Activated naive CD8-positive, alpha-beta T cell treated with anti-CD3 and anti-CD28 coated beads, Interleukin-2, amount 10 ng/mL, durations not matched to agents 7 days and 5 days (primary cell): Measurements from ENCODE around the gene PROCA1. TPM values are rescaled to one million over a fixed set of nuclear protein-coding genes. Genes with fewer than 3 reads are reported as not detected.
"Not testable (repeated sequence)": the region's sequence is repeated elsewhere in the genome, so short reads cannot be mapped to it uniquely, and the experiment has no call there.

Source experiments
- ATAC-seq: fragments of 150-1000 bp; cut with Tn5 transposase; one replicate; pipeline ENCODE4 v1.10.0; 2021; ENCODE audit warnings: low read depth, moderate library complexity
- POLR2A ChIA-PET: fragments of 350-600 bp; sonication (Branson Sonifier 250); formaldehyde crosslinking; loops from one replicate; lab custom pipeline; 2021; ENCODE audit warnings: antibody characterized with exemption; lab: Charles Lee
- DNase-seq: peaks from one replicate; pipeline ENCODE4 v3.0.0; 2021
- H3K27ac Mint-ChIP-seq: one replicate; pipeline ENCODE4 v1.8.0; 2022; ENCODE audit warnings: mild to moderate bottlenecking, mixed read lengths
- H3K27me3 Mint-ChIP-seq: one replicate; pipeline ENCODE4 v1.8.0; 2022; ENCODE audit warnings: mild to moderate bottlenecking, moderate library complexity, mixed read lengths
- H3K36me3 Mint-ChIP-seq: one replicate; pipeline ENCODE4 v1.8.0; 2021; ENCODE audit warnings: mild to moderate bottlenecking, mixed read lengths
- H3K4me1 Mint-ChIP-seq: one replicate; pipeline ENCODE4 v1.8.0; 2021; ENCODE audit warnings: mixed read lengths
- H3K4me3 Mint-ChIP-seq: one replicate; pipeline ENCODE4 v1.8.0; 2022; ENCODE audit warnings: mild to moderate bottlenecking, moderate library complexity, mixed read lengths
- H3K9me3 Mint-ChIP-seq: one replicate; pipeline ENCODE4 v1.8.0; 2021; ENCODE audit warnings: mixed read lengths
- total RNA-seq, 2 experiments: library from RNA; stranded (reverse); gene quantifications; one replicate each; pipeline ENCODE4 v1.2.3, GENCODE V29; 2021

The PROCA1 gene
- total RNA-seq, 2 experiments from 2014 or later, result 12.0 to 12.1 TPM

DNA sequence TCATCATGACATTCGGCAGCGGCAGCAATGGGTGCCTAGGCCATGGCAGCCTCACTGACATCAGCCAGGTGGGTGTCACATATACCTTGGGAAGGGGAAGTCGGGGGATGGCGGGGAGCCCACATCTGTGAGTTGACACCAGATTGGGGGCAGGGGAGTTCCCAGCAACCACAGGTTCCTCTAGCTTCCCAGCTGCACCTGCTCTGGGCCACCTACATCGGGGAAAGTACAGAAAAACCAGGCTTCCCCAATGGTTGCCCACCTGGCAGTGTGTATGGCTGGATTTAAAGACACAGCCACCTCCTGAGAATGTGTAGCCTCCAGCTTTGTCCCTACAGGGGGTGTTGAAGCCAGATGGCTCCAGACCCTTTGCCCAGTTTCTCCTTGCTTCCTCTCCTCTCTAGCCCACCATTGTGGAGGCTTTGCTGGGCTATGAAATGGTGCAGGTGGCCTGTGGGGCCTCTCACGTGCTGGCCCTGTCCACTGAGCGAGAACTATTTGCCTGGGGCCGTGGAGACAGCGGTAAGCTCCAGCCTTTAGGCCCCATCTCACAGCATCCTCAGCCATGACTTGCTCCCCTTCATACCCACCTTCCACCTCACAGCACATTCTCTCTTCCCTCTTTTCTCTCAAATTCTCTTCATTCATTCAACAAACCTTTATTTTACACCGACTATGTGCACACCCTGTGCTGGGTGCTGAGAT is 27.1 kb upstream of the PROCA1 start:
- Mint-ChIP-seq H3K4me1 (peaks cover 19% of the 10 kb centered on the region), H3K36me3 (peaks cover 18% of the 10 kb centered on the region), H3K4me3 (peak overlapping the region; percentile 1), H3K27me3 (no peaks in the 10 kb centered on the region), H3K9me3 (no peaks in the 10 kb centered on the region), H3K27ac (peak overlapping the region; percentile 83)
- no peak for DNase-seq
- peak; percentile 12 for ATAC-seq
- POLR2A ChIA-PET, result interaction anchor here (1.3 to 3.6 kb wide), 2 partner anchors 10 to 12 kb away, joined by 4 to 19 read pairs; partner anchors contain the start of genes NEK8 and TLCD1

DNA sequence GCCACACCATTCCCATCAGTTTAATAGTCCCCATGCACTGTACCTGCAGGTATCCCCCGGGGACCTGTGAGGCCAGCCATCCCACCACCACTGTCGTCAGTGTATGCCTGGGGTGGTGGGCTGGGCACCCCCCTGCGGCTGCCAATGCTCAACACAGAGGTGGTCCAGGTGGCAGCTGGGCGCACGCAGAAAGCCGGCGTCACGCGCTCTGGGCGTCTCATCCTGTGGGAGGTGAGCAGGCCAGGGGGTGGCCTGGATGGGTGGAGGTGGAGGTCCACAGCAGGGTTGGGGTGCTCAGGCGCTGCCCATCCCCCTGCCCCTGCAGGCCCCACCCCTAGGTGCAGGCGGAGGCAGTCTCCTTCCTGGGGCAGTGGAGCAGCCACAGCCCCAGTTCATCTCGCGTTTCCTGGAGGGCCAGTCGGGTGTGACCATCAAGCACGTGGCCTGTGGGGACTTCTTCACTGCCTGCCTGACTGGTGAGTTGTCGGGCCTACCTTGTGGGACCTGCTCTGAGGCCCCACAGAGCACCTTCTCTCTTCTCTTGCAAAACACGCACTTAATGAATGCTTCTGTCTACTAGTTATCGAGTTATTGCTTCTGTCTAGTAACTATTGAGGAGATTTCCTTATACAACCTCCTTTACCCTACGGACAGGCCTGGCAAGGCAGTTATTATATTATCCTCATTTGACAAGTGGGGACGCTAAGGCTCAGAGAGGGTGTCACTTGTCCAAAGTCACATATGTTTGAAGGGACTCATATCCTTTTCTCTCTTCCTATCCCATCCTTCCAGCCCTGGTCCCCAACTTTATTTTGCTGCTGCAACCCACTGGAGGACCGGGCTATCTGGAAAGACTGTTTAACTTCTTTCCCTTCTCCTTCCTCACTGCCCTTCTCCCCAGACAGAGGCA is 26.3 kb upstream of the PROCA1 start:
- Mint-ChIP-seq H3K9me3 (no peaks in the 10 kb centered on the region), H3K4me1 (peaks cover 18% of the 10 kb centered on the region), H3K36me3 (peaks cover 18% of the 10 kb centered on the region), H3K27me3 (no peaks in the 10 kb centered on the region), H3K27ac (peak overlapping the region; percentile 83), H3K4me3 (peak overlapping the region; percentile 1)
- POLR2A ChIA-PET, result interaction anchor here (0.7 to 1.3 kb wide), 2 partner anchors 12 to 17 kb away, joined by 3 to 4 read pairs; partner anchors contain the start of gene TLCD1
- no peak for DNase-seq
- ATAC-seq, result no peak

DNA sequence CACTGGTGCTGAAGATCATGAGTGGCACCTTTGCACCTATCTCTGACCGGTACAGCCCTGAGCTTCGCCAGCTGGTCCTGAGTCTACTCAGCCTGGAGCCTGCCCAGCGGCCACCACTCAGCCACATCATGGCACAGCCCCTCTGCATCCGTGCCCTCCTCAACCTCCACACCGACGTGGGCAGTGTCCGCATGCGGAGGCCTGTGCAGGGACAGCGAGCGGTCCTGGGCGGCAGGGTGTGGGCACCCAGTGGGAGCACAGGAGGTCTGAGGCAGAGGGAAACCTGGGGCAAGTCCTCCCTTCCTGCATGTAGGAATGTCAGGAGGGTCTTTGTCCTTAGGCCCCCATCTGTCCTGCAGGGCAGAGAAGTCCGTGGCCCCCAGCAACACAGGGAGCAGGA is 25.6 kb upstream of the PROCA1 start:
- Mint-ChIP-seq H3K9me3 (no peaks in the 10 kb centered on the region), H3K27me3 (no peaks in the 10 kb centered on the region), H3K4me1 (peaks cover 18% of the 10 kb centered on the region), H3K4me3 (no peak overlapping the region), H3K27ac (no peak overlapping the region), H3K36me3 (peaks cover 18% of the 10 kb centered on the region)
- POLR2A ChIA-PET, result interaction anchor here (0.7 kb wide), 1 partner anchor 16 kb away, joined by 3 read pairs; no protein-coding TSS in a partner anchor
- DNase-seq (no peak), ATAC-seq (no peak)

DNA sequence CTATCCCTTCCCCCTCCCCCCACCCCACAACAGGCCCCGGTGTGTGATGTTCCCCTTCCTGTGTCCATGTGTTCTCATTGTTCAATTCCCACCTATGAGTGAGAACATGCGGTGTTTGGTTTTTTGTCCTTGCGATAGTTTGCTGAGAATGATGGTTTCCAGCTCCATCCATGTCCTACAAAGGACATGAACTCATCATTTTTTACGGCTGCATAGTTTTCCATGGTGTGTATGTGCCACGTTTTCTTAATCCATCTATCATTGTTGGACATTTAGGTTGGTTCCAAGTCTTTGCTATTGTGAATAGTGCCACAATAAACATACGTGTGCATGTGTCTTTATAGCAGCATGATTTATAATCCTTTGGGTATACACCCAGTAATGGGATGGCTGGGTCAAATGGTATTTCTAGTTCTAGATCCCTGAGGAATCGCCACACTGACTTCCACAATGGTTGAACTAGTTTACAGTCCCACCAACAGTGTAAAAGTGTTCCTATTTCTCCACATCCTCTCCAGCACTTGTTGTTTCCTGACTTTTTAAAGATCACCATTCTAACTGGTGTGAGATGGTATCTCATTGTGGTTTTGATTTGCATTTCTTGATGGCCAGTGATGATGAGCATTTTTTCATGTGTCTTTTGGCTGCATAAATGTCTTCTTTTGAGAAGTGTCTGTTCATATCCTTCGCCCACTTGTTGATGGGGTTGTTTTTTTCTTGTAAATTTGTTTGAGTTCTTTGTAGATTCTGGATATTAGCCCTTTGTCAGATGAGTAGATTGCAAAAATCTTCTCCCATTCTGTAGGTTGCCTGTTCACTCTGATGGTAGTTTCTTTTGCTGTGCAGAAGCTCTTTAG is 24.5 kb upstream of the PROCA1 start:
- not testable (repeated sequence) for DNase-seq, H3K27me3 Mint-ChIP-seq, H3K9me3 Mint-ChIP-seq, H3K27ac Mint-ChIP-seq, ATAC-seq, H3K4me3 Mint-ChIP-seq
- POLR2A ChIA-PET, result interaction anchor here (0.9 kb wide), 1 partner anchor 7 kb away, joined by 4 read pairs; the partner anchor contains the start of gene TRAF4
- Mint-ChIP-seq H3K4me1 (peaks cover 19% of the 10 kb centered on the region), H3K36me3 (peaks cover 20% of the 10 kb centered on the region)

DNA sequence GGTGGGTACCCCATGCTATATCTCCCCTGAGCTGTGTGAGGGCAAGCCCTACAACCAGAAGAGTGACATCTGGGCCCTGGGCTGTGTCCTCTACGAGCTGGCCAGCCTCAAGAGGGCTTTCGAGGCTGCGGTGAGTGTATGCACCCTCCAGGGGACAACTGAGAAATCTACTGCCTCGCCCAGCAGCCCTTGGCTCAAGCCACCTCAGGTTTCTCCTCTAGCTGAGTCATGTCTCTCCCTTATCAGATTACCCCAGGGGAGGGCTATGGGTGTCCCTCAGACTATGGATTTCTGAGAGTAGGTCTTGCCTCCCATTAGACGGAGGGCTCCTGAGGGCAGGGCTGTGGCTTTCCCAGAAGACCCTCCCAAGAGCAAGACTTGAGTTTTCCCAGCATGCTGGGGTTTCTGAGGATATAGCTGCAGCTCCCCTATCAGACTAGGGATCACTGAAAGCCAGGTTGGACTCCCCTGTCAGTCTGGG is 23.6 kb upstream of the PROCA1 start:
- Mint-ChIP-seq H3K27me3 (no peaks in the 10 kb centered on the region), H3K4me1 (peaks cover 17% of the 10 kb centered on the region), H3K9me3 (no peaks in the 10 kb centered on the region), H3K36me3 (peaks cover 16% of the 10 kb centered on the region), H3K27ac (peak overlapping the region; percentile 70), H3K4me3 (no peak overlapping the region)
- no peak for DNase-seq
- ATAC-seq, result peak; percentile 14
- POLR2A ChIA-PET, result interaction anchor here (0.8 to 0.9 kb wide), 2 partner anchors 8 to 9 kb away, joined by 3 to 4 read pairs; partner anchors contain the start of genes TLCD1 and TRAF4

DNA sequence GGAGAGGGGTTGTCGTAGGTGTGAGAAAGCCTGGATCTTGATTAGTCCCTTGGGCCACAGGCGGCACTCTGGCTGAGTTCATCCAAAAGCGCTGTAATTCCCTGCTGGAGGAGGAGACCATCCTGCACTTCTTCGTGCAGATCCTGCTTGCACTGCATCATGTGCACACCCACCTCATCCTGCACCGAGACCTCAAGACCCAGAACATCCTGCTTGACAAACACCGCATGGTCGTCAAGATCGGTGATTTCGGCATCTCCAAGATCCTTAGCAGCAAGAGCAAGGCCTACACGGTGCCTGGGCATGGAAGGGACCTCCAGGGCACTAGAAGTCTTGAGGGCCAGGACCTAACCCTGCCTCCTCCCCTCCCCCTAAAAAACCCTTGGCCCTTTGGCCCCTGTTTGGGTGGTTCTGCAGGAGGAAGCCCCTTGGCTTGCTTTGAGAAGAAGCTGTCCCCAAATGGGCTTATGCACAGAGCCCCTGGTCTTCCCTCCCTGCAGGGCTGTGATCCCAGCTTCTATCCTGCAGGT is 23.1 kb upstream of the PROCA1 start:
- Mint-ChIP-seq H3K4me3 (no peak overlapping the region), H3K27ac (peak overlapping the region; percentile 70), H3K36me3 (peaks cover 15% of the 10 kb centered on the region), H3K9me3 (no peaks in the 10 kb centered on the region), H3K4me1 (peaks cover 17% of the 10 kb centered on the region), H3K27me3 (no peaks in the 10 kb centered on the region)
- ATAC-seq (no peak), DNase-seq (no peak)
- POLR2A ChIA-PET, result interaction anchor here (0.6 to 1.4 kb wide), 4 partner anchors 8 to 84 kb away, joined by 3 to 4 read pairs (median 4); partner anchors contain the start of genes TLCD1 and TRAF4

DNA sequence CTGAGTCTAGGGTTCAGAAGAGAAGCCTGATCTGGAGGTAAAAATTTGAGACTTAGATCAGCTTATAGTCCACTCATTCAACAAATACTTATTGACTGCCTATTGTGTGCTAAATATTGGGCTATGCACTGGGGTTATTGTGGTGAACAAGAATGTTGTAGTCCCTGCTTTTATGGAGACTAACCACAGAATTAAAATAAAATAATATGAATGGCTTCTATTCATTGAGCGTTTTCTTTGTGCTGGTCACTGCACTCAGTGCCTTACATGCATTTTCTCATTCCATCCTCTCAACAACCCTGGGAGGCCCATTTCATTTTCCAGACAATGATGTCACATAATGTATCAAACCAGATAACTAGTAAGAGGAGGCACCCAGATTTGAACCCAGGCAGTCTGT is 21.7 kb upstream of the PROCA1 start:
- peaks cover 10% of the 10 kb centered on the region for H3K36me3 Mint-ChIP-seq
- POLR2A ChIA-PET, result interaction anchor here (1.4 kb wide), 1 partner anchor 10 kb away, joined by 4 read pairs; the partner anchor contains the start of gene TRAF4
- no peaks in the 10 kb centered on the region for H3K27me3 Mint-ChIP-seq
- H3K4me3 Mint-ChIP-seq, result no peak overlapping the region
- ATAC-seq (no peak), DNase-seq (no peak)
- H3K9me3 Mint-ChIP-seq, result no peaks in the 10 kb centered on the region
- no peak overlapping the region for H3K27ac Mint-ChIP-seq
- peaks cover 15% of the 10 kb centered on the region for H3K4me1 Mint-ChIP-seq

DNA sequence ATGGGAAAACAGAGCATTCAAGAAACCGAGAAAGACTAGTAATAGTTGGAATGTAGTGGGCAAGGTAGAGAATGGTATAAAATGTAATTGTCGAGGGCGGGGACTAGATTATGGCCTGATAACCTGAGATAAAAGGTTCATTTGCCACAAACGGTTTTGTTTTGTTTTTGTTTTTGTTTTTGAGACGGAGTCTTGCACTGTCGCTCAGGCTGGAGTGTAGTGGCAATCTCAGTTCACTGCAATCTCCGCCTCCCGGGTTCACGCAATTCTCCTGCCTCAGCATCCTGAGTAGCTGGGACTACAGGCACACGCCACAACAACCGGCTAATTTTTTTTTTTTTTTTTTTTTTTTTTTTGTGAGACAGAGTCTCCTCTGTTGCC is 18.3 kb upstream of the PROCA1 start:
- DNase-seq, result no peak
- no peaks in the 10 kb centered on the region for H3K9me3 Mint-ChIP-seq
- H3K4me1 Mint-ChIP-seq, result peaks cover 22% of the 10 kb centered on the region
- no peak overlapping the region for H3K4me3 Mint-ChIP-seq
- H3K27ac Mint-ChIP-seq, result no peak overlapping the region
- H3K36me3 Mint-ChIP-seq, result peaks cover 6% of the 10 kb centered on the region
- no peak for ATAC-seq
- POLR2A ChIA-PET, result interaction anchor here (2.7 to 6.3 kb wide), 3 partner anchors 10 to 223 kb away, joined by 19 to 266 read pairs (median 53); partner anchors contain the start of genes PHF12 and TRAF4
- no peaks in the 10 kb centered on the region for H3K27me3 Mint-ChIP-seq

DNA sequence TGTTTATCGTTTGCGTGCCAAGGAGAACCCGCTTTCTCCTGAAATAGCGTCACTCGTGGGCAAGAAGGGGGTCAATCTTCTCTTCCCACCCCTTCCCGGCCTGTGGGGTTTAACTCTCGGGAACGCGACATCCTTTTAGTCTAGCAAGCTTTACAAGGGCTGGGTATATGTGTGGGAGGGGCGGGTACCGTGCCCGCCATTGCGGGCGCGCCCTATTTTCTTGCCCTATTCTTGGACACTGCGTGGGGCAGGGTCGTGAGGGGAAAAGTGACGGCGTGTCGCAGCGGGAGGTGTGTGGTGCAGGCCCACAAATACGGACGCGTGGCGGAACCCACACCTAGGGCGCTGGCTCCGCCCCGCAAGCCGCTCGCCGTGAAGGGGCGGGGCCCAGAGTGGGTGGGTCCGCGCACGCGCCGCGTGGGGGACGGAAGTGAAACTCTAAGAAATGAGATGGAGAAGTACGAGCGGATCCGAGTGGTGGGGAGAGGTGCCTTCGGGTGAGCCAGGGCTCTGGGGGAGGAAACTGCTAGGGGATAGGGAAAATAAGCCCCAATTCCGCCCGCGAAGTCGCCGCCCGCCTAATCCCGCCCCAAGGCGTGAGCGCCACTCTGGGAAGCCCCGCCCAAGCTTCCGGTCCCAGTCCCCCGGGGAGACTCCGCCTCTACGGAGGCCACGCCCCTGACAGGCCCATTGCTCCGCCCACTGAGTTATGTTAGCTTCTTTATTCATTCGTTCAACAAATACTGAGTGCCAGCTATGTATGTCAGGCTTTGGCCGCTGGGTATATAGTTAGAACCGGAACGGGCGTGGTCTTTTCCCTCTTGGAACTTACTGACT is 16.9 kb upstream of the PROCA1 start, which contains the start of gene NEK8:
Gene NEK8, plus strand, starts transcription at position 425 of the 837 bp plus-strand sequence. Its CDS starts 26 bp downstream, at position 451.
- peak within 1 kb of the TSS; percentile 99 for H3K4me3 Mint-ChIP-seq
- H3K27ac Mint-ChIP-seq, result peak within 1 kb of the TSS; percentile 99
- peak; percentile 31 for ATAC-seq
- peaks cover 10% of the 10 kb centered on the region for H3K36me3 Mint-ChIP-seq
- POLR2A ChIA-PET, result interaction anchor here (0.5 to 6.3 kb wide), 17 partner anchors 9 to 564 kb away, joined by 3 to 266 read pairs (median 5); partner anchors contain the start of genes DHRS13, FAM222B, PHF12 and PROCA1
- DNase-seq, result peak; percentile 99
- H3K4me1 Mint-ChIP-seq, result peaks cover 30% of the 10 kb centered on the region
- no peaks in the 10 kb centered on the region for H3K27me3 Mint-ChIP-seq
- no peaks in the 10 kb centered on the region for H3K9me3 Mint-ChIP-seq

DNA sequence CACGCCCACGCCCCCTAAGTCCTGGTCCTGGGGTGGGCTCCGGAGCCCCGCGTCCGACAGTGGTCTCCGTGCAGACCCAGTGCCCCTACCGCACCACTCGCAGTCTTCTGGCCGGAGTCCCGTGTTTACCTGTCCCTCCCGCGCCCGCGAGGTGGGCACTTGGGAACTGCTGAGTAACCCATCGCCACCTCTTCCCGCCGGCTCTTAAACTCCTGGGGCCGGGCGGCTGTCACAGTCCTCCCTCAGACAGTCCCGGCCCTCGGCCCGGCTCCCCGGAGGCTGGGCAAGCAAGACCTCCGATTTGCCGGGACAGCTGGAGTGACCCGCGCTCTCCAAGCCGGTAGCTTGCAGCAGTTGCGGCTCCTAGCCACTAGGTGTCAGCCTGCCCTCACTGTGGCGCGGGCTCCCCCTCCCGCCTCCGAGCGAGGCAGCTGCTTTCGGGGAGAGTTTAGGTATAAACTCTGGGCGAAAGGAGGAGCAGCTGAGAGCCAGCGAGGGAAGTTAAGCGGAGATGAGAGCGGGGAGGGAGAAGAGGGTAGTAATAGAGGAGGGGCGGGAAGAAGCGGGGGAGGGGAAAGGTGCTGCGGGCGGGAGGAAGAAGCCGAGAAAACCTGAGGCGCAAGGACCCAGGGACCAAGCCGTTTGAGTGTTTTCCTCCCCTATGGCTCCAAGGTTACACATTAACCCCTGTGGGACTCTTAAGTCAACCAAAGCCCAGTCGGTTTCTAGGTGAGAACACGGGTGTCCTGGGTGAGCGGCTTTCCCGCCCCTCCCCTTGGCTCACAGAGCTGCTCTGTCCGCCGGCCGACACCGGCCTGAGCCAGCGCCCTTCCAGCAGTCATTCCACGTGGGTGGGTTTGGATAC is 15.2 kb upstream of the PROCA1 start:
- POLR2A ChIA-PET, result interaction anchor here (0.6 to 6.3 kb wide), 29 partner anchors 8 to 1432 kb away, joined by 3 to 266 read pairs (median 5); partner anchors contain the start of genes BLTP2, DHRS13, FAM222B and FLOT2
- peaks cover 40% of the 10 kb centered on the region for H3K4me1 Mint-ChIP-seq
- peaks cover 12% of the 10 kb centered on the region for H3K36me3 Mint-ChIP-seq

More for the DNA sequence above, 15.2 kb upstream of the PROCA1 start:
- H3K9me3 Mint-ChIP-seq, result no peaks in the 10 kb centered on the region
- peak overlapping the region; percentile 99 for H3K27ac Mint-ChIP-seq
- peak; percentile 50 for ATAC-seq
- peak; percentile 94 for DNase-seq
- H3K4me3 Mint-ChIP-seq, result peak overlapping the region; percentile 99
- H3K27me3 Mint-ChIP-seq, result no peaks in the 10 kb centered on the region
